Stimulated activated naive CD8-positive, alpha-beta T cell treated with anti-CD3 and anti-CD28 coated beads, Interleukin-15, amount 100 ng/mL, for 72 hours (primary cell): ENCODE measurements around the gene PGC.
A peak's percentile ranks its signal among the peaks of the same experiment; 100 is the strongest.

Source experiments
- ATAC-seq: fragments of 150-1000 bp; cut with Tn5 transposase; 2 replicates; pipeline ENCODE4 v1.10.0; 2021; ENCODE audit warnings: mild to moderate bottlenecking, moderate library complexity
- DNase-seq, 2 donors: peaks; one replicate each; pipeline ENCODE4 v3.0.0; 2021 to 2022
- H3K27ac Mint-ChIP-seq, 2 donors: one replicate each; pipeline ENCODE4 v1.8.0; 2022; ENCODE audit warnings: mild to moderate bottlenecking in 2 of 2, mixed read lengths in 2 of 2, moderate library complexity in 2 of 2
- H3K27me3 Mint-ChIP-seq: one replicate; pipeline ENCODE4 v1.8.0; 2022; ENCODE audit warnings: mixed read lengths
- H3K4me1 Mint-ChIP-seq: one replicate; pipeline ENCODE4 v1.8.0; 2022; ENCODE audit warnings: mild to moderate bottlenecking, mixed read lengths
- H3K4me3 Mint-ChIP-seq, 2 donors: one replicate each; pipeline ENCODE4 v1.8.0; 2022; ENCODE audit warnings: mild to moderate bottlenecking in 2 of 2, mixed read lengths in 2 of 2, moderate library complexity in 1 of 2
- H3K9me3 Mint-ChIP-seq, 2 donors: one replicate each; pipeline ENCODE4 v1.8.0; 2022; ENCODE audit warnings: mixed read lengths in 2 of 2

The PGC gene

GRCh38 chr6:41747256-41748101 is at the start of gene PGC:
TSS of gene PGC (minus strand) at chr6:41747397. CDS start at chr6:41747334, 63 bp downstream.
- Mint-ChIP-seq H3K4me1 (no peaks in the 10 kb centered on the region), H3K4me3 (no peak within 1 kb of the TSS), H3K27me3 (no peaks in the 10 kb centered on the region), H3K9me3 (no peaks in the 10 kb centered on the region), H3K27ac (no peak within 1 kb of the TSS)
- DNase-seq (no peak), ATAC-seq (no peak)

- H3K27ac Mint-ChIP-seq: no peak overlapping the region
- no peak for ATAC-seq
- H3K9me3 Mint-ChIP-seq: no peaks in the 10 kb centered on the region
- DNase-seq: no peak
- no peaks in the 10 kb centered on the region for H3K27me3 Mint-ChIP-seq
- no peak overlapping the region for H3K4me3 Mint-ChIP-seq
- H3K4me1 Mint-ChIP-seq: peaks cover 4% of the 10 kb centered on the region
Observed at GRCh38 chr6:41796474-41796873, 49.3 kb upstream of the PGC start.

- Mint-ChIP-seq H3K27ac (no peak overlapping the region), H3K4me3 (no peak overlapping the region), H3K4me1 (peaks cover 23% of the 10 kb centered on the region), H3K27me3 (no peaks in the 10 kb centered on the region), H3K9me3 (no peaks in the 10 kb centered on the region)
- ATAC-seq (no peak), DNase-seq (no peak)
Observed at GRCh38 chr6:41791984-41792383, 44.8 kb upstream of the PGC start.

- no peak overlapping the region for H3K4me3 Mint-ChIP-seq
- H3K4me1 Mint-ChIP-seq: peaks cover 23% of the 10 kb centered on the region
- DNase-seq: no peak
Observed at GRCh38 chr6:41791305-41791704, 44.1 kb upstream of the PGC start.

GRCh38 chr6:41790045-41790444 is 42.8 kb upstream of the PGC start:
- ATAC-seq (no peak), DNase-seq (no peak)
- H3K27ac Mint-ChIP-seq: peak overlapping the region in 1 of 2 donors; percentile 27
- H3K4me3 Mint-ChIP-seq: no peak overlapping the region
- no peaks in the 10 kb centered on the region for H3K9me3 Mint-ChIP-seq
- H3K27me3 Mint-ChIP-seq: no peaks in the 10 kb centered on the region
- peaks cover 31% of the 10 kb centered on the region for H3K4me1 Mint-ChIP-seq

More at GRCh38 chr6:41791305-41791704, 44.1 kb upstream of the PGC start:
- ATAC-seq: no peak
- Mint-ChIP-seq H3K9me3 (no peaks in the 10 kb centered on the region), H3K27me3 (no peaks in the 10 kb centered on the region), H3K27ac (no peak overlapping the region)

GRCh38 chr6:41789390-41789724 is 42.2 kb upstream of the PGC start:
- H3K4me3 Mint-ChIP-seq: peak overlapping the region; percentile 94
- H3K4me1 Mint-ChIP-seq: peaks cover 31% of the 10 kb centered on the region

GRCh38 chr6:41787219-41787917 is 40.2 kb upstream of the PGC start, which contains the start of gene TOMM6:
TSS of gene TOMM6 (plus strand) at chr6:41787694. CDS start at chr6:41787698, 4 bp downstream.
- peak within 1 kb of the TSS; percentile 94 for H3K4me3 Mint-ChIP-seq
- no peaks in the 10 kb centered on the region for H3K9me3 Mint-ChIP-seq
- peaks cover 31% of the 10 kb centered on the region for H3K4me1 Mint-ChIP-seq
- DNase-seq: peak; percentile 96 to 97
- peak; percentile 89 for ATAC-seq
- H3K27ac Mint-ChIP-seq: peak within 1 kb of the TSS; percentile 98 to 99
- no peaks in the 10 kb centered on the region for H3K27me3 Mint-ChIP-seq

More at GRCh38 chr6:41789390-41789724, 42.2 kb upstream of the PGC start:
- ATAC-seq (no peak), DNase-seq (no peak)
- H3K27ac Mint-ChIP-seq: peak overlapping the region; percentile 24 to 89
- no peaks in the 10 kb centered on the region for H3K9me3 Mint-ChIP-seq
- H3K27me3 Mint-ChIP-seq: no peaks in the 10 kb centered on the region

GRCh38 chr6:41786451-41787218 is 39.4 kb upstream of the PGC start:
- H3K9me3 Mint-ChIP-seq: no peaks in the 10 kb centered on the region

GRCh38 chr6:41785689-41786450 is 38.7 kb upstream of the PGC start:
- DNase-seq (no peak), ATAC-seq (no peak)
- Mint-ChIP-seq H3K27ac (peak overlapping the region; percentile 46 to 98), H3K4me3 (peak overlapping the region; percentile 94), H3K27me3 (peaks cover 8% of the 10 kb centered on the region), H3K4me1 (peaks cover 36% of the 10 kb centered on the region), H3K9me3 (no peaks in the 10 kb centered on the region)

More at GRCh38 chr6:41786451-41787218, 39.4 kb upstream of the PGC start:
- Mint-ChIP-seq H3K4me3 (peak overlapping the region; percentile 94), H3K27me3 (peaks cover under 1% of the 10 kb centered on the region), H3K4me1 (peaks cover 29% of the 10 kb centered on the region), H3K27ac (peak overlapping the region; percentile 98 to 99)
- ATAC-seq (peak; percentile 82), DNase-seq (peak; percentile 87 to 90)

GRCh38 chr6:41785254-41785653 is 38.1 kb upstream of the PGC start:
- Mint-ChIP-seq H3K4me1 (peaks cover 36% of the 10 kb centered on the region), H3K27me3 (peaks cover 10% of the 10 kb centered on the region), H3K4me3 (peak overlapping the region in 1 of 2 donors; percentile 94), H3K9me3 (no peaks in the 10 kb centered on the region), H3K27ac (no peak overlapping the region)
- ATAC-seq: no peak
- no peak for DNase-seq

- Mint-ChIP-seq H3K27ac (no peak overlapping the region), H3K9me3 (no peaks in the 10 kb centered on the region), H3K4me3 (no peak overlapping the region), H3K4me1 (peaks cover 30% of the 10 kb centered on the region), H3K27me3 (peaks cover 10% of the 10 kb centered on the region)
- no peak for ATAC-seq
- no peak for DNase-seq
Observed at GRCh38 chr6:41784581-41785171, 37.5 kb upstream of the PGC start.

GRCh38 chr6:41783106-41783780 is 36.0 kb upstream of the PGC start:
- DNase-seq (no peak), ATAC-seq (no peak)
- Mint-ChIP-seq H3K4me3 (no peak overlapping the region), H3K27me3 (peaks cover 10% of the 10 kb centered on the region), H3K27ac (peak overlapping the region in 1 of 2 donors; percentile 0), H3K4me1 (peaks cover 32% of the 10 kb centered on the region), H3K9me3 (no peaks in the 10 kb centered on the region)

GRCh38 chr6:41781366-41781730 is 34.2 kb upstream of the PGC start:
- Mint-ChIP-seq H3K27me3 (peaks cover 10% of the 10 kb centered on the region), H3K4me3 (peak overlapping the region; percentile 60 to 75), H3K9me3 (no peaks in the 10 kb centered on the region), H3K4me1 (peaks cover 33% of the 10 kb centered on the region), H3K27ac (no peak overlapping the region)
- DNase-seq: no peak
- no peak for ATAC-seq
